Vagina (tissue), 2 donors: ENCODE results near the gene ANGPTL3. TPM values are rescaled to one million over a fixed set of nuclear protein-coding genes. Genes with fewer than 3 reads are reported as not detected.

ENCODE experiments used
- DNase-seq, 2 donors: peaks; one replicate each; pipeline ENCODE4 v3.0.0-alpha.2; 2017; ENCODE audit errors: extremely low spot score in 2 of 2
- H3K27ac ChIP-seq: fragments of 200-600 bp; sonication (generic); one replicate; pipeline ENCODE4 v1.5.1; 2019
- H3K27me3 ChIP-seq: fragments of 200-600 bp; sonication (generic); one replicate; pipeline ENCODE4 v1.5.1; 2019
- H3K36me3 ChIP-seq, 2 donors: fragments of 200-600 bp; sonication (generic); one replicate each; pipeline ENCODE4 v1.5.1; 2017 to 2019
- H3K4me1 ChIP-seq: fragments of 200-600 bp; sonication (generic); one replicate; pipeline ENCODE4 v1.5.1; 2019
- H3K4me3 ChIP-seq, 2 donors: fragments of 200-600 bp; sonication (generic); 1 replicate in 1 of 2; 2 replicates in 1 of 2; pipeline ENCODE4 v1.5.1; 2016 to 2019
- H3K9me3 ChIP-seq: fragments of 200-600 bp; sonication (generic); one replicate; pipeline ENCODE4 v1.5.1; 2019
- CTCF ChIP-seq, 3 experiments: fragments of 450-650 bp in 2 of 3; fragments of 200-600 bp in 1 of 3; sonication (generic) in 1 of 3; IDR thresholded peaks; one replicate each; pipeline ENCODE4 v1.5.1; 2017 to 2019; ENCODE audit warnings: antibody characterized with exemption in 3 of 3, mild to moderate bottlenecking in 2 of 3, moderate library complexity in 2 of 3
- POLR2A ChIP-seq, 2 donors: fragments of 450-650 bp; IDR thresholded peaks; one replicate each; pipeline ENCODE4 v1.6.1; 2017; ENCODE audit warnings: antibody characterized with exemption in 2 of 2, mild to moderate bottlenecking in 2 of 2, moderate library complexity in 2 of 2
- POLR2AphosphoS5 ChIP-seq, 2 donors: sonication (generic); formaldehyde crosslinking; IDR thresholded peaks; one replicate each; pipeline ENCODE4 v1.9.0; 2017; ENCODE audit warnings: antibody characterized with exemption in 2 of 2, mild to moderate bottlenecking in 2 of 2, low read depth in 1 of 2; ENCODE audit not compliant: insufficient read depth in 1 of 2
- intact Hi-C: fragments of 100-400 bp; cut with DNase I; formaldehyde crosslinking; loops from one replicate; pipeline ENCODE4 v1.15.1; 2023
- total RNA-seq: library from RNA; depleted of rRNA; stranded (reverse); fragments of >200 nt; gene quantifications from one replicate; pipeline ENCODE4 v1.2.3, GENCODE V29; 2016

ANGPTL3 gene
- total RNA-seq, 1 donor from 2014 or later = not detected

GRCh38 chr1:62573675-62574074 lies 23.6 kb upstream of the ANGPTL3 start:
- no peaks in the 10 kb centered on the region for H3K9me3 ChIP-seq
- no peaks in the 10 kb centered on the region for H3K4me1 ChIP-seq
- no peak overlapping the region for H3K4me3 ChIP-seq
- TF ChIP-seq POLR2A (IDR thresholded peaks at IDR 0.05) (no peak), CTCF (IDR thresholded peaks at IDR 0.05) (no peak), POLR2AphosphoS5 (IDR thresholded peaks at IDR 0.05; ENCODE audit: insufficient read depth in 1 of 2, low read depth in 1 of 2) (no peak)
- H3K36me3 ChIP-seq = peaks cover 0 to 35% of the 10 kb centered on the region in 2 donors
- no peaks in the 10 kb centered on the region for H3K27me3 ChIP-seq
- no peak overlapping the region for H3K27ac ChIP-seq
- intact Hi-C loops = no loop called here
- DNase-seq = no peak

DNA sequence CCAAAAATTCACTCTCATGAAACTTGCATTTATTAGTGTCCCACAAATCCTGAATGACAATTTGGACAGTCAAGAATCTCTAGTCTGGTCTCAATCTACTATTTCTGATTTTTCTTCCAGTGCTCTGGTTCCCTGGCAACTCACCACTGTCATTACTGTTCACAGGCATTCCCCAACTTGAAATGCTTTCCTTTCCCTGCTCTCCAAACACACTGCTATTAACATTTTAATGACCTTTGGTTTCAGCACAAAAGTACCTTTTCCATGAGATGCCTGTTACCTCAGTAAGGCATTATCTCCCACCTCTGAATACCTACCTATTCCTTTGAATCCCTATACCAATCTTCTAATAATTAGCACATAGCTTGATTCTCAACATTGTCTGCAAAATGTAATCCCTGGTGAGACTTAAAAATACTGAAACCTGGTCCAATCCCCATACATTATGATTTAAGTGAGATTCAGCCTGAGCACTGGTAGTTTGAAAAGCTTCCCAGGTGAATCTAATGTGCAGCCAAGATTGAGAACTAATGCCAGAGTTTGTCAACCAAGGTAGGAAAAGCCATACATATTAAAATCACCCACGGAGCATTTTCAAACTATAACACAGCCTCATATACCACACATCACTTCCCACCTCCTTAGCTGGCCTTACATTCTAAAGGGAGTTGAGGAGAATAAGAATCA lies 11.7 kb upstream of the ANGPTL3 start:
- no peak overlapping the region for H3K4me3 ChIP-seq
- intact Hi-C loops = no loop called here
- no peaks in the 10 kb centered on the region for H3K27me3 ChIP-seq
- TF ChIP-seq POLR2A (IDR thresholded peaks at IDR 0.05) (no peak), POLR2AphosphoS5 (IDR thresholded peaks at IDR 0.05; ENCODE audit: insufficient read depth in 1 of 2, low read depth in 1 of 2) (no peak), CTCF (IDR thresholded peaks at IDR 0.05) (no peak)
- H3K9me3 ChIP-seq = no peaks in the 10 kb centered on the region
- no peaks in the 10 kb centered on the region for H3K36me3 ChIP-seq
- no peak for DNase-seq
- H3K27ac ChIP-seq = no peak overlapping the region
- no peaks in the 10 kb centered on the region for H3K4me1 ChIP-seq

GRCh38 chr1:62588000-62588399 lies 9.3 kb upstream of the ANGPTL3 start:
- no peak overlapping the region for H3K4me3 ChIP-seq
- no peak for DNase-seq
- TF ChIP-seq POLR2AphosphoS5 (IDR thresholded peaks at IDR 0.05; ENCODE audit: insufficient read depth in 1 of 2, low read depth in 1 of 2) (no peak), POLR2A (IDR thresholded peaks at IDR 0.05) (no peak), CTCF (IDR thresholded peaks at IDR 0.05) (no peak)
- H3K27ac ChIP-seq = no peak overlapping the region
- intact Hi-C loops = no loop called here
- no peaks in the 10 kb centered on the region for H3K9me3 ChIP-seq
- H3K27me3 ChIP-seq = no peaks in the 10 kb centered on the region
- H3K36me3 ChIP-seq = no peaks in the 10 kb centered on the region
- no peaks in the 10 kb centered on the region for H3K4me1 ChIP-seq

- Histone ChIP-seq H3K27me3 (no peaks in the 10 kb centered on the region), H3K36me3 (no peaks in the 10 kb centered on the region), H3K4me3 (no peak overlapping the region), H3K4me1 (no peaks in the 10 kb centered on the region), H3K27ac (no peak overlapping the region), H3K9me3 (no peaks in the 10 kb centered on the region)
- no peak for DNase-seq
- intact Hi-C loops = no loop called here
- TF ChIP-seq CTCF (IDR thresholded peaks at IDR 0.05) (no peak), POLR2AphosphoS5 (IDR thresholded peaks at IDR 0.05; ENCODE audit: insufficient read depth in 1 of 2, low read depth in 1 of 2) (no peak), POLR2A (IDR thresholded peaks at IDR 0.05) (no peak)
These were observed 8.0 kb upstream of the ANGPTL3 start for GRCh38 chr1:62589321-62589720.

DNA sequence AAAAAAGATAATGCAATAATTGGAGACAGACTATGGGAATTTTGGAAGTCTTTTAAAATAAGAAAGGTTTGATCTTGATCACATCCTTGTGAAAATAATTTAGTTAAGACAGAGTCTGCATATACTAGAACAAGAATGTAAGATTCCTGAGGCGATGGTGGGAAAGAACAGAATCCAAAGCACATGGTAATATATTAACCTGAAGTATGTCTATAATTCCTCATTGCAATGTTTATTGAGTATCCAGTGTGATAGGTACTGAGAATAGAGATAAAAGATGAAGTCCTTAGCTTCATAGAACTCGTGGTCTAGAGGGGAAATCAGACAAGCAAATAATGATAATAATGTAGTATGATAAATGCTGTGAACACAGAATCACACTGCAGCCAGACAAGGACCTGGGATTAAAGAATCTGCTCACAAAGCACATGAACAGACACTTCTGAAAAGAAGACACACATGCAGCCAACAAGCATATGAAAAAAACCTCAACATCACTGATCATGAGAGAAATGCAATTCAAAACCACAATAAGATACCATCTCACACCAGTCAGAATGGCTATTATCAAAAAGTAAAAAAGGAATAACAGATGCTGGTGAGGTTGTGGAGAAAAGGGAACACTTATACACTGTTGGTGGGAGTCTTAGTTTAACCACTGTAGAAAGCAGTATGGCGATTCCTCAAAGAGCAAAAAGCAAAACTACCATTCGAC lies 6.9 kb upstream of the ANGPTL3 start:
- no peaks in the 10 kb centered on the region for H3K9me3 ChIP-seq
- no peak overlapping the region for H3K4me3 ChIP-seq
- no peak overlapping the region for H3K27ac ChIP-seq
- no peak for TF ChIP-seq CTCF (IDR thresholded peaks at IDR 0.05)
- TF ChIP-seq POLR2AphosphoS5 (IDR thresholded peaks at IDR 0.05; ENCODE audit: insufficient read depth in 1 of 2, low read depth in 1 of 2) = no peak
- TF ChIP-seq POLR2A (IDR thresholded peaks at IDR 0.05) = no peak
- H3K36me3 ChIP-seq = no peaks in the 10 kb centered on the region
- H3K4me1 ChIP-seq = no peaks in the 10 kb centered on the region
- no peak for DNase-seq
- no peaks in the 10 kb centered on the region for H3K27me3 ChIP-seq
- intact Hi-C loops = no loop called here
